ENCODE results near the gene PADI4.
"Not testable (repeated sequence)": the region's sequence is repeated elsewhere in the genome, so short reads cannot be mapped to it uniquely, and the experiment has no call there.

GRCh38 chr1:17345506-17345905 lies 37.5 kb downstream of the PADI4 start:
- TF ChIP-seq RCOR1 (IDR thresholded peaks at IDR 0.05; ENCODE audit: insufficient replicate concordance, low read length); USF2 (IDR thresholded peaks at IDR 0.05; ENCODE audit: low read depth, low read length); CTCF (conservative IDR thresholded peaks at IDR 0.05; ENCODE audit: low read depth, low read length); ELK1 (IDR thresholded peaks at IDR 0.05; ENCODE audit: borderline replicate concordance, low read depth, low read length); SMC3 (IDR thresholded peaks at IDR 0.05; ENCODE audit: low read depth, low read length); CEBPB (IDR thresholded peaks at IDR 0.05; ENCODE audit: low read depth, low read length); BHLHE40 (IDR thresholded peaks at IDR 0.05; ENCODE audit: low read depth, low read length): not testable (repeated sequence)

All from IMR-90 (cell line).